NCI-H1694 (cell line): ENCODE measurements around the gene GLIS2.

ENCODE experiments used
- DNase-seq: peaks from one replicate; lab custom pipeline; 2025; lab: John Stamatoyannopoulos, UW

The GLIS2 gene

DNA sequence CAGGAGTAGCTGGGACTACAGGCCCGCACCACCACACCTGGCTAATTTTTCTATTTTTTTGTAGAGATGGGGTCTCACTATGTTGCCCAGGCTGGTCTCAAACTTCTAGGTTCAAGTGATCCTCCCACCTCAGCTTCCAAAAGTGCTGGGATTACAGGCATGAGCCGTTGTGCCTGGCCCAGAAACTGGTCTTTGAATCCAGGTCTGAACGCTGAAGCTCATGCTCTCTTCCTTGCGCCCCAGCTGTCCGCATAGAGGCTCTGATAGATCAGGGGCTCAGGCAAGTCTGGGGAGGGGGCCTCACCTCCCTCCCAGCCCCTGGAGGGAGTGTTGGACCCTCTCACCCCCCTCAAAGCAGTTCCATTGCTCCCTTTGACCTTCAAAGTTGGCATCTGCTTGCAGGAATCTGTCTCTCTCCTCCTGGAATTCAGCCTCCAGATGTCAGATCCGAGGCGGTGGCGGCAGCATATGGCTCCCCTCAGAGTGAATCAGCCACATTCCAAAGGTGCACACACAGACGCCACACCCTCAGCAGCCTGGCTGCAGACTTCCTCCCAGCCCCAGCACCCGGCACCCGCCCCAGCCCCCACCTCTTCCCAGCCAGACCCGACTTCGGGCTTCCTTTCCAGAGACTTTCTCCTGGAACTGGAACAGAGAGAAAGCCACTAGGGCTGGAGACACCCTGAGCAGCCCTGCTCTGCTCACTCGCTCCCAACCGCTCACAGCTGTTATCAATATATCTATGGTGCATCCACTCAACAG, 16.9 kb upstream of the GLIS2 start:
- DNase-seq, result peak; percentile 45

DNA sequence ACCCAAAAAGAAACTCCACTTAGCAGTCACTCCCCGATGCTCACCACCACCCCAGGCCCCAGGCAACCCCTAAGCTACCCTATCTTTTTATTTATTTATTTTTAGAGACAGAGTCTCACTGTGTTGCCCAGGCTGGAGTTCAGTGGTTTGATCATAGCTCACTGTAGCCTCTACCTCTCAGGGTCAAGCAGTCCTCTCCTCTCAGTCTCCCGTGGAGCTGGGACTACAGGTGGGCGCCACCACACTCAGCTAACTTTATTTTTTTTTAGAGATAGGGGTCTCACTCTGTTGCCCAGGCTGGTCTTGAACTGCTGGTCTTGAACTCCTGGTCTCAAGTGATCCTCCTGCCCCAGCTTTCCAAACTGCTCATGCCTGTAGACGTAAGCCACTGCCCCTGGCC, 14.7 kb upstream of the GLIS2 start:
- no peak for DNase-seq

DNA sequence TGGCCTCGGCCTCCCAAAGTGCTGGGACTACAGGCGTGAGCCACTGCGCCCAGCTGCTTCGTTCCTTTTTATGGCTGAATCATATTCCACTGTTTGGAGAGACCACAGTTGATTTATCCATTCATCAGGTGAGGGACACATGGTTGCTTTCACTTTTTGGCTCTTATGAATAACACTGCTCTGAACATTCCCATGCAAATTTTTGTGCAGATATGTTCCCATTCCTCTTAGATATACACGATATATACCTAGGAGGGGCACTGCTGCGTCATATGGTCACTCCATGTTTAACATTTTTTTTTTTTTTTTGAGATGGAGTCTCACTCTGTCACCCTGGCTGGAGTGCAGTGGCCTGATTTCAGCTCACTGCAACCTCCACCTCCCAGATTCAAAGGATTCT, 13.9 kb upstream of the GLIS2 start:
- no peak for DNase-seq

DNA sequence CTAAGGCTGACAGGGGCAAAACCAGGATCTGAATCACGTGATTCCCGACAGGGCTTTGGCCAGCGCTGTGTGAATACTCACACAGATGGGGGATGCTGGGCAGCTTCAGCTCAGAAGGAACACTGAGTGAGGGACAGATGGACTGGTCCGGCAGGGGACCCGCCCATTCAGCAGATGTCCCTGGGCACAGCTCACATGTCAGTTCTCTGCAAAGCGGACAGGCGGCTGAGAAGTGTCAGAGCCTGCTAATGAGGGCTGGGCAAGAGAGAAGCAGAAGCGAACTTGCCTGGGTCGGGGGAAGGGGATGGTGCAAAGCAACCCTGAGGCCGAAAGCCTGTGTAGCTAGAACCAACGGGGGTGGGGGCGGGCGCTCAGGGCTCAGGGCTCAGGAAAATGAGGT, 11.9 kb upstream of the GLIS2 start:
- no peak for DNase-seq

DNA sequence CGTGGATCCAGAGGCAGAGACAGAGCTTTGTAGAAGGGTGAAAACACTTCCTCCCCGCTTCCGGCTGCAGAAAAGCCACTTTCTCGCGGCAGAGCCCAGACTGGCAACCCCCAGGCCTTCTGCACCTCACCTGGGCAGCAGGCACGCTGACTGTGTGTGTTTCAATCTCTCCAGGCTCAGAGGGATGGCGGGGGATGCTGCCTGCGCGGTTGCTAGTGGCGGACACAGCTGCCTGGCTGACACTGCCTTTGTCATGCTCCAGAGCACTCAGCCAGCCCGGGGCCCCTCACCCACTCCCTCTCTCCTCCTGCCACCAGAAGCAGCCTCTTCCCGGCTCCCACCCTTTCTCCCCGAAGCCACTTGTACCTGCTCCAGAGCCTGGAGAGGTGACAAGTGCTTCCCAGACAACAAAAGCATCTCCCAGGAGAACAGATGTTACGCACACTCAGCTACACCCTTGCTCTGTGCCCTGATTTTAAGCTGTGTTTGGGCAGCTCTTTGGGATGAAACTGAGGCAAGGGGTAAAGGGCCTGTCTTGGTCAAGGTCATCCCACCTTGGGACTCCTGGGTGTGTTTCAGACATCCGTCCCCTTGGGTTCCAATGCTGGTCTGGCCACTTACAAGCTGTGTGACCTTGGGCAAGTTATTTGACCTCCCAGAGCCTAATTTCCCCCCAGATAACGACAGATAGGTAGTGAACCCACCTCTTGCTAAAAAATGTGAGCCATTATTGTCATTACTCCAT, 9.2 kb upstream of the GLIS2 start:
- no peak for DNase-seq

DNA sequence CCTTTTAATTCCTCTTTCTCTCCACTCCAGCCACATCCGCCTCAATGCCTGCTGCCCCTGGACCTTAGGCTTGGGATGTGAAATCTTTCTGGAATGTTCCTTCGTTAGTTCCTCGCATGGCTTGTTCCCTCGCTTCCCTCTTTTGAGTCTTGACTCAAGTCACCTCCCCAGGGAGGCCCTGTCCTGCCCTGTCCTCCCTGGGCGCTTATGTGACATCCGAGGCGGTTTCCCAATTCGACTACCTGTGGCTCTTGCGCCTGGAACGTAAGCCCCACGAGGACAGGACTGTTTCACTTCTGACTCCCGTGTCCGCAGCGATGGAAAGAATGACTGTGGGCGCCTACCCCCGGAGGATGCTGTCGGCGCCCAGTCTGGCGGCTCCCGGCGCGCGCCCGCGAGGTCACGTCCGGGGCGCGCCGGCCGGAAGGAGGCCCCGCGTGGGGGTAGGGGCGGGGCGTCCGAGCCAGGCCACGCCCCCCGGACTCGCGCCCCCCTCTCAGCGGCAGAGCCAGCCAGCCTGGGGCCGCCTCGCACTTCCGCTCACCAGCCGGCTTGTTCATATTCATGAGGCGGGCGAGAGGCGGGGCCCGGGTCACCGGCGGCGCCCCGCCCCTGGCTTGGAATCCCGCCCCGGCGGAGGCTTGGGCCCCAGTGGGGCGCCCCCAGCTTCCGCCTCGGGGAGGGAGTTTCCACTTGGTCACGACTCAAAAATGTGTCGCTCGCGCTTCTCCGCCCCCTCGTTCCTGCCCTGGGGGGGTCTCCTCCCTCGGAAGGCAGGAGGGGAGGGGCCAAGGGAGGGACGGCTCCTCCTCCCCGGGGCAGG, 8.4 kb upstream of the GLIS2 start:
- no peak for DNase-seq

DNA sequence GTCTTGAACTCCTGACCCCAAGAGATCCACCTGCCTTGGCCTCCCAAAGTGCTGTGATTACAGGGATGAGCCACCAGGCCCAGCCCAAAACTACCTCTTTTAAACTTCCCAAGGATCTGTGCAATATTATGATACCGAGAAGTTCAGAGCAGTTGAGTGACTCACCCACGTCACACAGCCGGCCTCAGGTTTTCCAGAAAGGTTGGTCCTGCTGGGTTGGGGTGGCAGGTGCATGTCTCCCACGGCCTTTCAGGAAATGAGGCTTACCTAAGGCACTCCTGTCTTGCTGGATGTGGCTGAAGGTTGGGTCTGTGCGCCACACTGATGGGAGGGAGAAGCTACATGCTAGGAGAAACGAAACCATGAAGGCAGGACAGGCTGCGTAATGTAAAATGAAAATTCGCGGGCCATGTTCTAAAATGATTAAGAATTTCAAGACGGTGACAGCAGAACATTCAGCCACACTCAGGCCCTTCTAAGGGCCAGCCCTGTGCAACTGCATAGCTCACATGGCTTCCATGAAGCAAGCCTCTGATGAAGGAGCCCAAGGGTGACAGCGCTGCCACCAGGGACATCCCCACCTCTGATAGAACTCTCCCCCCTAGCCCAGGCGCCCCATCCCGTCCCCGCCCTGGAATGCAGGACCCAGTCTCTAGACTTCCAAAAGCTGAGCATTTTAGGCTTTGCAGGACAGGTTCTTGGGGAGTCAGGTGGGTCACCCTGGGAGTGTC, 6.6 kb upstream of the GLIS2 start:
- no peak for DNase-seq

DNA sequence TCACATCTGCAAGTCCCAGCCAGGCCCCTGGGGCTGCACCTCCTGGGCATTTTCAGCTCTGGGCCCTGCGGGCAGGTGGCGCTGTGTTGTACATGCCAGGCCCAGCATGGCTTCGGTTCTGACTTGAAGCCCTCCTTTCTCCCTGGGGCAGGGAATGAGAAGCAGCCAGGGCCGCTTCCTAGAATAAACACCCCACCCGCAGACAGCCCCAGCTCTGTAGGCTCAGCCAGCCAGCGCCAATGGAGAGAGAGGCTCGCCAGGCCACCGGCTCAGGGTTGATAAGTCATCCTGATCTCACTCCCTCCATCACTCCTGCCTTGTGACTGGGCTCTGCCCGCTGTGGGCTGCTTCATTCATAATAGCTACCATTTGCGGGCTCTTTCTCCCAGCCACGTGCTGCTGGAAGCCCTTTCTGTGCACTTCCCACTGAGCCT, 6.0 kb upstream of the GLIS2 start:
- no peak for DNase-seq

DNA sequence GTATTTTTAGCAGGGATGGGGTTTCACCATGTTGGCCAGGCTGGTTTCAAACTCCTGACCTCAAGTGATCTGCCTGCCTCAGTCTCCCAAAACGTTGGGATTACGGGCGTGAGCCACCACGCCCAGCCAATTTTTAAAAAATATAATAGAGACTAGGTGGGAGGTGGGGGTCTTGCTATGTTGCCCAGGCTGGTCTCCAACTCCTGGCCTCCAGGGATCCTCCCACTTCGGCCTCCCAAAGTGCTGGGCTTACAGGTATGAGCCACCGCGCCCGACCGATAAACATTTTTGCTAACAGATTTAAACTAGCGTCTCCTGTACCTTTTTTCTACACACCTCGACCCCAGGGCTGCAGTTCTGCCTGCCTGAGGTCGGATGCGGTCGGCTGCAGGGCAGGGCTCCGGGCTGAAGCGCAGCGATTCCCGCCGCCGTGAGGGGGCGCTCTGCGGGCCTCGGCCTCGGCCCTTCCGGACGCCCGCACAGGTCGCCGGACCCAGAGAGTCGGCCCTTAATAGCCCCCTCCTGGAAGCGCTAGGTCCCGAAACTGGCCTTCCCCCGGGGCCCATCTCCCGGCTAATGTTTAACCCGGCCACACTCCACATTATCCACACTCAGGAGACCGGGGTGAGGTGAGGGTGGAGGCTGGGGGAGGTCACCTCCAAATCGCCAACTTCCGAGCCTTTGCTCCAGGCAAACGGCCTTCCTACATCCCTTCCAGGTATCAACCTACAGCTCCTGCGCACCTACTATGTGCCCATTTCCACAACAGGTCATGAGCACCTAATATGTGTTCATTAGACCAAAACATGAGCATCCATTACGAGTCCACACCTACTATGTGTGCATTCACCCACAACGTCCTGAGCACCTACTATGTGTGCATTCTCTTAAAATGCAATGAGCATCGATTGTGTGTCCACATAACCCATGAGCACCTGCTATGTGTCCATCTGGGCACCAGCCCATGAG, 2.0 kb upstream of the GLIS2 start:
- DNase-seq, result no peak

DNA sequence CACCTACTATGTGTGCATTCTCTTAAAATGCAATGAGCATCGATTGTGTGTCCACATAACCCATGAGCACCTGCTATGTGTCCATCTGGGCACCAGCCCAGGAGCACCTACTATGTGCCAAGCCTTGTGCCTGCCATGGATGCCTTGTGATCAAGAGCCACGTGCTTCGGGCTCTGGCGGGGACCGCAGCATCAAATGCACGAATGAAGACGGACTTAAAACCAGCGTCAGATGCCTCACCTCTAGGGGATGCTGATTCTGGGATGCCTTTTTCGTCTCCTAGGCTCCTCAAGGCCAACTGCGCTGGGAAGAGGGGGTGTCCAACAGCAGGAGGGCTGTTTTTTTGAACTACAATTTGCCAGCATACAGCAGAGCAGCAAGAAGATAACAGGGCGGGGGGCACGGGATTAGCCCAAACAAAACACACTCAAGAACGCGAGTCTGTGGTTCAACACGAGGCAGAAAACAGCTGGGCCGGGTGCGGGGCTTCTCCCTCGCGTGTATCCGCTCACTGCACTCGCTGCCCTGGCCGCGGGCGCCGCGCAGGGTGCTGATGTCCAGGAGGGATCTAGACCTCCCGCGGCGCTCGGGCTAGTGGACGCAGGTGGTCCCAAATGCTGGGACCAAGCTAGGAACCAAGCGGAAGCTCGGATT, 1.2 kb upstream of the GLIS2 start:
- no peak for DNase-seq

DNA sequence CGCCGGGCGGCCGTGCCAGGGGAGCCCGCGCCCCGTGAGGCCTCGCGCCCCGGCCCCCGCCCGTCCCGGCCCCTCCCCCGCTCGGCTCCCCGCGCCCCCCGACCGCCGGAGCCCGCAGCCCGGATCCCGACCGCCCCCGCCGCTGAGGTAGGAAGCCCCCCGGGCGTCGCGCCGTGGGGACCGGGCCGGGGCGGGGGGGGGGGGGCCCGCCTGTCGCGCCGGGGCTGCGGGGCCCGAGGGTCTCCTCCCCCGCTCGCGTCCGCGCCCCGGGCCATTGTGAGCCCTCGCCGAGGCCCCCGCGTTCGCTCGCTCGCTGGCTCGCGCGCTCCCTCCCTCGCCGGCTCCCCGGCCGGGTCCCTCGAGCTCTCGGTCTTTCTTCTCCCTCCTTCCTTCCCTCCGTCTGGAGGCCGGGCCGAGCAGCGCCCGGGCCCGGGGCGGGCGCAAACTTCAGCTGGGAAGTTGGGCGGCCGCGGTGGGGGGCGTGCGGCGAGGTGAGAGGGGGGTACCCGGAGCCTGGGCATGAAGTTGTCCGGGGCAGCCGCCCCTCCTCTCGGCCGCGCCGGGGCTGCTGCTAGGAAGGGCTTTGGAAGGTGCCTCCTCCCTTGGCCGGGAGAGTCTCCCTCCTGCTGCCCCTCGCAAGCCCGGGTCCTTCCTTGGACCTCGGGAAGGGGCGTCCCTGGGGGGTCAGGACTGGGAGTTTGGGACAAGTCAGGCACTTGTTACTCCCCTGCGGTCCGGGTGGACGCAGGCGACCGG, 419 bp downstream of the GLIS2 start:
- DNase-seq, result no peak

DNA sequence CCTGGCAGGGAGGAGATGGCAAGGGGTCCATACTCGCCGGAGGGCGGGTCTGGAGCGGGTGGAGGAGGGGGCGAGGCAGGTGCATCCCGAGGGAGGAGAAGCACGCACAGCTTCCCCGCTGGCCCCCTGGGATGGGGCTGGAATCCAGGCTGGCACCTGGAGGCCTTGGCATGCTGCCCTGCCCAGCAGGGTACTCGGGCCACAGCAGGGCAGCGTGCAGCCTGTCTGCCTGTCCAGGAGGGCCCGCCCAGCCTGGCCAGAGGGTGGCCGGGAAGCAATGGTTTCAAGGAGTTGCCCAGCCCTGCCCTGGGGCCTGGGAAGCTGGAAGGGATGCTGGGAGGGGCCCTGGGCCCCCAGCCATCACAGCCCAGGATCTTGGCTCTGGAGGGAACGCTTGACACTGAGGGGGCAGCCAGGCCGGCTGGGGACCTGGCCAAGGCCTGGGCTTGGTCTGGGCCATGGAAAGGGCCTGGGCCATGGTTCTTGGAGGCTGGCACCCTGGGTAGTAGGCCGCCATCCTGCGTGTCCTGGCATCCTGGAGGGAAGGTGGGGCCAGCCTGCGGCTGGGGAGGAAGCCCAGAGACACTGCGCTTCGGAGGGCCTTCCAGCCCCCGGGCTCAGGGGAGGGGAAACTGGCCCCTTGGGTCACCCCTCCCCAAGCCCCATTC, 1.1 kb downstream of the GLIS2 start:
- no peak for DNase-seq

DNA sequence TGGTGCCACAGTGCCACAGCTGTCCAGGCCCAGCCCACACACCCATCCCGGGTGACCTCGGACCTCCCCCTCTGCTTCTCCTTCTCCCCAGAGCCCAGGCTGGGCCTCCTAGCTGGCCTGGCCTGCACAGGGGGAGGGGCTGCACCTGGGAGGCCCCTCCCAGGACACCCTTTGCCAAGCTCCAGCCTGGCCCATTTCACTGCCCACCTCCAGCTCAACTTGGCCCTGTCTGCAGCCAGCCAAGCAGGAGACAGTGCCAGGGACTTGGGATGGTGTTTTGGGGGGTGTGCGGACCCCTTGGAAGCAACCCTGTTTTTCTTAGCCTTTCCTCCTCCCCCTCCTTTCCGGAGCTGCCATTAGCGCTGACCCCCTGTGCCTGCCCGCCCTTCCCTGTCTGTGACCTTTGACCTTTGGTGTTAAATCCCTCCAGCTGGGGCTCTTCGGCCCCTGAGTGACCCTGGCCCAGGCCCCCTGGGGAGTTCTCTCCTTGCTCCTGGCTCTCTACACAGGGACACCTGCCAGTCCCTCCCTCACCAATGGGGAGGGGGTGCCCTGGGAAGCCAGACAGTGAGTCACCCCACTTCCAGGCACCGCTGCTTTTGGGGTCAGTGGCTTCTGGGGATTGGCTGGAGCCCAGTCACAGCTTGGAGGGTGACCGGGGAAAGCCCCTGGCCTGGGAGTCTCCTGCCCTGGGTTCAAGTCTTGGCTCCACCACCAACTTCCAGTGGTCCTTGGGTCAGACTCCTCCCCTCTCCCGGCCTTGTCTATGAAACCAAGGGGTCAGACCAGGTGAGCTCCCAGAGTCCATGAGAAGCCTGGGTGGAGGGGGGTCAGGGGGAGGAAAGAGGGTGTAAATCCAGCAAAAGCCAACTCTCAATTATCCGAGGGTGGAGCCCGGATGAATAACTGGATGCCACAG, 1.9 kb downstream of the GLIS2 start:
- no peak for DNase-seq

DNA sequence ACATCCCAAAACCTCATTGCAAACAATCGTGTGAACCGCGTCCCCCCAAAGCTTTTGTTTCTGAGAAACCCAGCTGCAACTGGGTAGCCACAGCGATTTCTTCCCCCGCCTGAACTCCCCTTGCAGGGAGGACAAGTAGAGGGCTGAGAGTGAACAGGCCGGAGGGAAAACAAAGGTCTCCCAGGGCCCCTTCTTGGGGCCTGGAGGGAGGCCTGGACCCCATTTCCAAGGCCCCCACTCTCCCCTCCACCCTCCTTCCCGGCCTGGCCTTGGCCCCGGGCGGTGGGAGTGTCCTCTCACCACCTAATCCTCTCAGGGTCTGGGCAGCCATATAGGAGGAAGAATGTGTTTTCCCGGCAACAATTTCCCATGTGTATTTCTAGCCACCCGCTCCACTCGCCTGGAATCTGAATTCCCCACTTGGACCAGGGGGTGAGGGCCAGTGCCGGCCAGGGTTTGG, 2.6 kb downstream of the GLIS2 start:
- no peak for DNase-seq

DNA sequence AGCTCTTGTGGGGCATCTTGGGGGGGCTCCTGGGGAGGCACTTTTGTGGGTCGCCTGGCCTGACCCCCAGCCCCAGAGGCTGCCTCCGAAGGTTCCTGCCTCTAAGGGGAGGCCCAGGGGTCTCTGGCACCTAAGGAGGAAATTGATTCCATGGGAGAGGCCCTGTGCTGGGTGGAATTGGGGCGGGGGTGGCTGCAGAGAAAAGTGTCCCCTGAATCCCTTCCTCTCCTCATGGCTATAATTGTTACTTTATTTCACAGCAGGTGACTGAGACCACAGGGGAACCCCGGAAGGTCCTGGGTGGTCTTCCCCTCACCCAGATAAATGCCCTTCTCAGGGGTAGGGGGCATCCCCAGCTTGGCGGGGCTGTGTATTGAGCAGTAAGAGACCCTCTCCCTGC, 3.1 kb downstream of the GLIS2 start:
- DNase-seq, result no peak

DNA sequence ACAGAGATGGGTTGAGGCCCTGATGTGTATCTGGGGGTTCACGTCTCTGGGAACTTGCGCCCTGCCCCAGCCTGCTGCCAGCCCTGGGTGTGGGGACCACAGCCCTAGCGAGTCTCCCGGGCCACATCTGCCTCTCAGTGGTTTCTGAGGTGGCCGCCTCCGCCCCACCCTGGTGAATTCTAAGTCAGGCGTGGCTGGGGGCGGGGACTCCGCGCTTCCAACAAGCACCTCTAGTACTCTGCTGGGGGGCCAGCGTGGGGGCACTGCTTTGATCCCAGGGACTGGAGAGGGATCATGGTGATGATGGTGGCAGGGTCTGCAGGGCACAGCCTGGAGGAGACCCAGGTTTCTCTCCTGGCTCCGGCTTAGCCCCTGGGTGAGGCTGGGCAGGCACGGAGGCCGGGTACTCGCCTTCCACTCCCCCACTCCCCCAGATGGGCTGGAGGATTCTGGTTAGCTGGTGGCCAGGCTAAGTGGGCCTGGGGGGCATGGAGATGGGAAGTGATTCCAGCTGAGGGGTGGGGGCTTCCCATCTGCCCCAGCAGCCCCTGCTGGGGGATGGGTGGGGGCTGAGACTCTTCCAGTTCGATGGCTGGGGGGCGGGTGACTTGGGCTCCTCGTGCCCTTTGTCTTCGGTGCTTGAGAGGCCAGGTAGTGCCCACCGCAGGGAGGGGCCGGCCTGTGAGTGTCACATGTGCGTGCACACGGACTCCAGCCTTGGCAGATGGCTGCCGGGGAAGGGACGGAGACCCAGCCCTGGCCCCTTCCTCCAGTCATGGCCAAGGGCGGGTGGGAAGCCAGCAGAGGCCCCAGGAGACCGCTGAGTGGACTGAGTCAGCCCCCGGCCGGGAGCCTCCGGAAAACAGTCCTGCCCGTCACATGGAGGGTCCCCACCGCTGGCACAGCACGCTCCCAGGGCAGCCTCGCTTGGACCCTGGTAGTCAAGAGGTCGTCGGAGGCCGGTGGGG, 3.9 kb downstream of the GLIS2 start:
- no peak for DNase-seq
